Stimulated activated CD4-positive, alpha-beta T cell treated with anti-CD3 and anti-CD28 coated beads, Interleukin-1b, Interleukin-23, amount 100 ng/mL, for 48 hours (primary cell): ENCODE data around the gene WIPF2.

ENCODE experiments used
- DNase-seq: peaks from one replicate; pipeline ENCODE4 v3.0.0-alpha.2; 2020

Gene WIPF2

DNA sequence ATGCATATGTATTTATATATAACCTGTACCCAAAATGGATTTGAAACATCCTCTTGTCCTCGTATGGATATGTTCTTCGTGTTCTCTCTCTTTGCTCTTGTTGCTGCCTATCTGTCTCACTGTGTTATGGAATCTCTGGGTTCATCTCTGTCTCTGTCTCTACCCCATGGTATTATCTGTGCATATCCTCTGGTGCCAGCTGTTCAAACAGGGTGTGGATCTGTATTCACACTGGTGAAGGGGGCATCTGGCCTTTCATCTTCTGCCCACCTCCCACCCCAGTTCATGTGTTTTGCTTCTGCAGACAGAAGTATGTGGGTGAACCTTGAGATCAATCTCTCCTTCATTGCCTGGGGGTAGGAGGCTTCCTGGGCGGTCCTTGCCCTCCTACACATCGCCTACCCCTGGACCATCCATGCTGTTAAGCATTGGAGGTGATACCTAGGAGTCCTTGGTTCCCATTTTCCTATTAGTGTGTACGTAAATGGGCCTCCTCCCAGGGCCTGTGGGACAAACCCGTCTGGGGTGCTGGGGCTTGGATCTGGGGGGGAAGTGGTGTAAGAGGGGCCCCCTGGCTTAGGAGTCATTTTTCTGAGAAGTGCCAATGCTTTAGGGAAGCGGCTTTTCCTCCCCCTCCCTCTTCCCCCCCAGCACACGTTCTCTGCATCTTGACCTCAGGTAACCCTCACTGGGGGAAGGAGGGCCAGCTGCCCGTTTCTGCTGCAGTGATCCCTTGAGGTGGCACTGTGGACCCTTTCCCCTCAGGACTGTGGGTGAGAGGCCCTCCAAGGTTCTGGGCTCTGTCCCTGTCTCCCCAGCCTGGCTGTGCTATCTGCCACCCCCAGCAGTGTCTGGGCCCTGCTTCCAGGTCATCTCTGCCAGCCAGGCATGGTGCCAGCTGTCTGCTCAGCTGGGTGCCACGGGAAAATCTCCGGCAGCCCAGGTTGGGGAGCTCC, 111.0 kb downstream of the WIPF2 start:
- DNase-seq, result no peak

DNA sequence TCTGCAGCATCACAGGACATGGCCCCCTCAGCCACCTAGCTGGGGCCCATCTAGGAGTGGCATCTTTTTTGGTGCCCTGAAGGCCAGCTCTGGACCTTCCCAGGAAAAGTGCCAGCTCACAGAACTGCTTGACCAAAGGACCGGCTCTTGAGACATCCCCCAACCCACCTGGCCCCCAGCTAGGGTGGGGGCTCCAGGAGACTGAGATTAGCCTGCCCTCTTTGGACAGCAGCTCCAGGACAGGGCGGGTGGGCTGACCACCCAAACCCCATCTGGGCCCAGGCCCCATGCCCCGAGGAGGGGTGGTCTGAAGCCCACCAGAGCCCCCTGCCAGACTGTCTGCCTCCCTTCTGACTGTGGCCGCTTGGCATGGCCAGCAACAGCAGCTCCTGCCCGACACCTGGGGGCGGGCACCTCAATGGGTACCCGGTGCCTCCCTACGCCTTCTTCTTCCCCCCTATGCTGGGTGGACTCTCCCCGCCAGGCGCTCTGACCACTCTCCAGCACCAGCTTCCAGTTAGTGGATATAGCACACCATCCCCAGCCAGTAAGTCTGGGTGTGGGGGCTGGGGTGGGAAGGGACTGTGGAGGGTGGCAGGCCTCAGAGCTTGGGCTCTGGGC, 111.9 kb downstream of the WIPF2 start:
- no peak for DNase-seq

DNA sequence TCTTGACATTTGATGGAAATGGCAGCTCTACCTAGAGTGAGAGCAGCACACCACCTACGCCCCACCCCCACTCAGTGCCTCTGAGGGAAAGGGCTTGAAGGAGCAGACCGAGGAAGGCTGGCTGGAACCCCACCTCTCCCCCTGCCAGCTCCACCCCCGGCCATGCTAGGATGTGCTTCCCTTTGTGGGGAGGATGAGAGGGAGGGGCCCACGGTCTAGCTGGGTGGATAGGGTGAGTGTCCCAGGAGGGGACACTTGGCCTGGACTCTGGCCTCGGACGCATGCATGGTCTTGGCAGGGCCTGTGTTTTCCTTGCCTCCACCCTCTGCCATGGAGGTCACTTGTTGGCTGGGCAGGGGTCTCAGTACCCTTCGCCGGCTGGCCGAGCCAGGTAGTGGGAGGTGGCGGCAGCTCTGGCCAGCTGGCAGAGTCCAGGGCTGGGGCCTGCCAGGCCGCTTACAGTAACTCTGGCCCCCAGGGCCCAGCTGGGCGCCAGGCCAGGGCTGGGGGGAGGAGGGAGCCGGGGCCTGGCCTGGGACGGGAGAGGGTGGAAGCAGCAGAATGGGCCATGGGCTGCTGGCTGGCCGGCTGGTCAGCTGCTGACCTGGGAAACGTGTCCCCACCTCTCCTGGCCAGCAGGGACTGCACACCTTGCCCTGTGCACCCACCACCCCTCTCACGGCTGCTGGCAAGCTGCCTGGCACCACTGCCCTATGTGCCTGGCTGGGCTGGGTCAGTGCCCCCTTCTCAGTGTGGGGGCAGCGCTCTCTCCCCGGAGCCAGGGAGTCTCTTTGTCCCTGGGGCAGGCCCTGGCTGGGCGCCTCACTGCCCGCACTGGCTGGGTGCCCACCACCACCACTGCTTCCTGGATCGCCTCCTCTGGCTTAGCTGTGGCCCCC, 112.9 kb downstream of the WIPF2 start:
- DNase-seq, result no peak
